Colonic mucosa (tissue), 4 donors: Measurements from ENCODE around the gene ERVMER34-1. TPM values are rescaled to one million over a fixed set of nuclear protein-coding genes. Genes with fewer than 3 reads are reported as not detected.
A peak's percentile ranks its signal among the peaks of the same experiment; 100 is the strongest.

Source experiments
- DNase-seq: peaks from one replicate; pipeline ENCODE4 v3.0.0-alpha.2; 2020
- H3K27ac ChIP-seq: fragments of 200-600 bp; one replicate; pipeline ENCODE4 v1.8.0; 2021
- H3K27me3 ChIP-seq: fragments of 200-600 bp; one replicate; pipeline ENCODE4 v1.8.0; 2021
- H3K36me3 ChIP-seq: fragments of 200-600 bp; one replicate; pipeline ENCODE4 v1.8.0; 2021
- H3K4me1 ChIP-seq: fragments of 200-600 bp; one replicate; pipeline ENCODE4 v1.8.0; 2021; ENCODE audit warnings: mild to moderate bottlenecking
- H3K4me3 ChIP-seq: fragments of 200-600 bp; one replicate; pipeline ENCODE4 v1.8.0; 2021
- H3K9ac ChIP-seq, 2 donors: one replicate each; pipeline ENCODE4 v1.7.0; 2013; ENCODE audit warnings: control low read depth in 2 of 2, low read depth in 2 of 2, low read length in 2 of 2
- H3K9me3 ChIP-seq: fragments of 200-600 bp; one replicate; pipeline ENCODE4 v1.8.0; 2021
- intact Hi-C: fragments of 100-400 bp; cut with DNase I; formaldehyde crosslinking; loops from one replicate; pipeline ENCODE4 v1.14.1; 2022
- total RNA-seq, 2 donors: library from RNA; stranded (reverse); fragmentation: NEBNext Ultra II Directional in 1 of 2; extraction: Animal tissue kit (Norgen Biotek cat#: 25700) in 1 of 2; gene quantifications; one replicate each; pipeline ENCODE4 v1.2.1, GENCODE V29; 2021
- TF ChIP-seq, protein P1 (sequence below): fragments of 200-600 bp; IDR thresholded peaks from one replicate; pipeline ENCODE4 v1.8.0; 2022; ENCODE audit warnings: antibody characterized with exemption, mild to moderate bottlenecking
- donor health status: healthy.
- donor health status: DM: no; HTN: no; CAD: no.
- donor health status: DM: no; HTN: no; CAD: no.

The ERVMER34-1 gene
- total RNA-seq, 2 donors from 2014 or later = 0.77 to 1.1 TPM

DNA sequence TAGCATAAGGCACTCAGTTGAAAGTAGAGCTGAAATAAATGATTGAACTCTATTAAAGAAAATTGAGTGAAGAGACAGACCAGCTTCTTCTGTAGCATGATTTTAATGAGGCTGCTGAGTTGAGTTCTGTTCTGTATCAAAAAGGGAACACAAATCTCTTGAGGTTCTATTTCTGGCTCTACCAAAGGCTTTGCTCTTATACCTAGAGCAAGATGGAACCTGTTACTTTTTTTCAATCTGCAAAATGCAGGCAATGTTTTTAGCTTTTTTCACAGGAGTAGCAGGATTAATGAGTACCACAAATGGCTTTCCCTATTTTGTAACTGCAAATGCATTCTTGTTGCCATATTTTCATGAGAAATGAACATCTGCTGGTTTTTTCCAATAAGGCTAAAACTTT, 4.2 kb upstream of the ERVMER34-1 start:
- Histone ChIP-seq H3K4me1 (peaks cover 12% of the 10 kb centered on the region), H3K27me3 (no peaks in the 10 kb centered on the region), H3K4me3 (no peak overlapping the region), H3K9me3 (no peaks in the 10 kb centered on the region), H3K9ac (no peak overlapping the region), H3K27ac (no peak overlapping the region), H3K36me3 (no peaks in the 10 kb centered on the region)
- DNase-seq = no peak
- intact Hi-C loops = no loop called here
- TF ChIP-seq, protein P1, sequence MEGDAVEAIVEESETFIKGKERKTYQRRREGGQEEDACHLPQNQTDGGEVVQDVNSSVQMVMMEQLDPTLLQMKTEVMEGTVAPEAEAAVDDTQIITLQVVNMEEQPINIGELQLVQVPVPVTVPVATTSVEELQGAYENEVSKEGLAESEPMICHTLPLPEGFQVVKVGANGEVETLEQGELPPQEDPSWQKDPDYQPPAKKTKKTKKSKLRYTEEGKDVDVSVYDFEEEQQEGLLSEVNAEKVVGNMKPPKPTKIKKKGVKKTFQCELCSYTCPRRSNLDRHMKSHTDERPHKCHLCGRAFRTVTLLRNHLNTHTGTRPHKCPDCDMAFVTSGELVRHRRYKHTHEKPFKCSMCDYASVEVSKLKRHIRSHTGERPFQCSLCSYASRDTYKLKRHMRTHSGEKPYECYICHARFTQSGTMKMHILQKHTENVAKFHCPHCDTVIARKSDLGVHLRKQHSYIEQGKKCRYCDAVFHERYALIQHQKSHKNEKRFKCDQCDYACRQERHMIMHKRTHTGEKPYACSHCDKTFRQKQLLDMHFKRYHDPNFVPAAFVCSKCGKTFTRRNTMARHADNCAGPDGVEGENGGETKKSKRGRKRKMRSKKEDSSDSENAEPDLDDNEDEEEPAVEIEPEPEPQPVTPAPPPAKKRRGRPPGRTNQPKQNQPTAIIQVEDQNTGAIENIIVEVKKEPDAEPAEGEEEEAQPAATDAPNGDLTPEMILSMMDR = no peak

DNA sequence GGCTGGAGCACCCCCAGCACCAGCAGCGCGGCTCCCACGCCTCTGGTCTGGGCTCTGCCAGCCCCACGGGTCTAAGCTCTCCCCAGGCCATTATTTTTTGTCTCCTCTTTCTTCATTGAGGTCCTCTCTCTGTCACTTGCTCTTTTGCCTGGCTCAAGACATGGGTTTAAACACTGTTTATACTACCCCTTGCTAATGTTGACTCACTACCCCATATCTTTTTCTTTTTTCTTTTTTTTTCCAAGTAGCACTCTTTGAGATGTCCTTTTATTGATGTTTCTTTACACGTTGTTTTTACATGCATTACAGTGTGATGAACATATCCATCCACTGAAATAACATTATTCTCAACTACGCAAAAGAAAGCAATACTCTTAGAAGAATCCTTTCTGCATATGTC, 1.7 kb upstream of the ERVMER34-1 start:
- H3K9me3 ChIP-seq = no peaks in the 10 kb centered on the region
- no peak for DNase-seq
- TF ChIP-seq, protein P1 = no peak
- H3K4me1 ChIP-seq = peaks cover 12% of the 10 kb centered on the region
- intact Hi-C loops = no loop called here
- H3K36me3 ChIP-seq = no peaks in the 10 kb centered on the region
- no peak overlapping the region for H3K9ac ChIP-seq
- no peak overlapping the region for H3K27ac ChIP-seq
- H3K27me3 ChIP-seq = no peaks in the 10 kb centered on the region
- no peak overlapping the region for H3K4me3 ChIP-seq

DNA sequence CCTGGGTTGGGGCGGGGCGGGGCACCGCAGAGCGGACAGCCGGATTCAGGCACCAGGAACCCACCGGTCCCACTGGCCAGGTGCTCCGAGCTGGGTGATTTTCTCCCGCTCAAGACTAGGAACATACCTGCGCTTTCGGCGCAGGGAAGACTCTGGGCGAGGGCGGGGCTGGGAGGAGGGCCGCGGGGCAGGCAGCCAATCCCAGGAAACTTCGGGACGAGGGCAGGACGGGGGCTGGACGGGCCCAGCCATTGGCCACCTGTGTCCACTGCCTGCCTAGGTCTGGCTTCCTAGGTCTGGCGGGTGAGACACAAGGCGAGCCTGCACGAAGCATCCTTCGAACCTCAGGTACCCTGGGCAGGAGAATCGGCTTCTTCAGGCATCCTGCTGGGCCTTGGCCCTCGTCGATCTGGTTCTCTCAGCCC, 274 bp upstream of the ERVMER34-1 start:
- no peak overlapping the region for H3K9ac ChIP-seq
- no peaks in the 10 kb centered on the region for H3K9me3 ChIP-seq
- TF ChIP-seq, protein P1 = no peak
- H3K27ac ChIP-seq = no peak overlapping the region
- H3K27me3 ChIP-seq = no peaks in the 10 kb centered on the region
- peak overlapping the region; percentile 57 for H3K4me3 ChIP-seq
- intact Hi-C loops = no loop called here
- H3K36me3 ChIP-seq = no peaks in the 10 kb centered on the region
- H3K4me1 ChIP-seq = peaks cover 12% of the 10 kb centered on the region
- peak; percentile 79 for DNase-seq

DNA sequence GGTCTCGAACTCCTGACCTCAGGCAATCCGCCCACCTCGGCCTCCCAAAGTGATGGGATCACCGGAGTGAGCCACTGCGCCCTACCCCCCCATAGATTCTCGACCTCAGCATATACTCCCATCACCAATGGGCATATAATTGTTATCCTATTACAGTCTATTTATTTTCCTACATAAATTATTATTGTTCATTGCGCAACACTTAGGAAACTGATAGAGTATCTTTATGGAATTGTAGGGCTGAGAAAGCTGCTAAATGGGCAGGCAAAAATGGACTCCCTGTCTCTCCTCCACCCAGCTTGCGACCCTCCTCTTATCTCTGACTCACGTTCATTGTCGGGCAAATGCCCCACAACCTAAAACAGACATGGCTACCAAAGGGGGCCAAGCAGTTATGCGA, 1.0 kb downstream of the ERVMER34-1 start:
- Histone ChIP-seq H3K9me3 (no peaks in the 10 kb centered on the region), H3K4me3 (no peak overlapping the region), H3K27me3 (no peaks in the 10 kb centered on the region), H3K4me1 (peaks cover 12% of the 10 kb centered on the region), H3K27ac (no peak overlapping the region), H3K9ac (no peak overlapping the region), H3K36me3 (no peaks in the 10 kb centered on the region)
- TF ChIP-seq, protein P1 = no peak
- no peak for DNase-seq
- intact Hi-C loops = no loop called here

DNA sequence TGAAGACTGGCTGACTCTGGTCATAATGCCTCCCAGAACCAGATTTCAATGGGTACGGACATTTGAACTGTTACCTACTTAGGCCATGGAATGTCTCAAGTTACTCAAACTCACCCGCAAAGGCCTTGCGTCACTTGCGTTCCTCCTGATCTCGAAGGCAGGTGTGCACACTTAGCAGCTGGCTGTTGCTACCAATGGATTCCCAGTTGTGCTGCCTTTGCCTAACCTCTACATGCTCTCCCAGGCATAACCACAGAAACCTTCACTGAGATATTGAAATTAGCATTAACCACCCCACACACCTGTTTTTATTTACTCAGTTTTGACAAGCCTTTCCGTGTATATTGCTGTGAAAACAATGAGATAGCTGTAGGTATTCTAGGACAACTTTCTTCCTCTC, 2.8 kb downstream of the ERVMER34-1 start:
- Histone ChIP-seq H3K4me3 (no peak overlapping the region), H3K4me1 (peaks cover 12% of the 10 kb centered on the region), H3K9me3 (no peaks in the 10 kb centered on the region), H3K27ac (no peak overlapping the region), H3K27me3 (no peaks in the 10 kb centered on the region), H3K9ac (no peak overlapping the region), H3K36me3 (no peaks in the 10 kb centered on the region)
- TF ChIP-seq, protein P1 = no peak
- DNase-seq = no peak
- intact Hi-C loops = no loop called here

DNA sequence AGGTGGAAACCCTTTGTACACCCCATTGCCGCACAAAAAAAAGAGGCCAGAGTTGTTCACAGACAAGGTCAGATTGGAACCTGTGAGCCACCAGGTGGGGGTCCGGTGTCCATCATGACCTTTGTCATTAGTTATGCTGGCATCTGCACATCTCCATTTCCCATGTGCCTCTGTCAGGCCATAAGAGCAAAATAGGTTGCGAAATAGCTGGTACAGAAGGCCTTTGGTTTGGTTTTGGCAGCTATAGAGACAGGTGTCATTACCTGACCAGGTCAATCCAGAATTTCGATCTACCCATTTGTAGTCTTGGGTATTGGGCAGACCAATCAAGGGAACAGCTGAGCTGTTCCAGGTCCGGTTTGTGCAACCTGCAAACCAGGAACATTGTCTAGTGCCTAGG, 6.6 kb downstream of the ERVMER34-1 start:
- intact Hi-C loops = no loop called here
- Histone ChIP-seq H3K36me3 (no peaks in the 10 kb centered on the region), H3K9me3 (no peaks in the 10 kb centered on the region), H3K4me1 (no peaks in the 10 kb centered on the region), H3K4me3 (no peak overlapping the region), H3K27ac (no peak overlapping the region), H3K9ac (no peak overlapping the region), H3K27me3 (no peaks in the 10 kb centered on the region)
- TF ChIP-seq, protein P1 = no peak
- DNase-seq = no peak
